HG03103 (cell line): ENCODE data around the gene ITGB5.

Experiments
- ATAC-seq: cut with Tn5 transposase; IDR thresholded peaks from one replicate; pipeline ENCODE4 v1.9.1; 2021; ENCODE audit warnings: low read depth; ENCODE audit not compliant: unreplicated experiment

The ITGB5 gene

DNA sequence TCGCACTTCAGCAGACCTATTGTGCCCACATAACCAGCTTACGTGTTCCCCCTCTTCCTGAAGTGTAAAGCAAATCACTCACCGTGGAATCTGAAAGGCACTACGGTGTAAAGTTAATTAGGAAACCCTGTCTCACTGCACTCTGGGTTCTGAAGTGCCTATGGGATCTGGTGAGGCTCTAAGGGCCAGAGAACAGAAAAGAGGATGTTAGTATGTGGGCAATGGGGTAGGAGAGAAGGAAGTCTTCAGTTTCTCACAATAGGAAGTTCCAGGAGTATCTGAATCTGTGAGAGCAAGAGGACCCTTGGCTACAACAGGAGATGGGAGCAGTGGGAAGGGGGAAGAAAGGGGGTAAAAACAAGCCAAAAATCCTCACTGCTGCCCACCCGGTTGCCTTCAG, 71.4 kb downstream of the ITGB5 start:
- no peak for ATAC-seq

DNA sequence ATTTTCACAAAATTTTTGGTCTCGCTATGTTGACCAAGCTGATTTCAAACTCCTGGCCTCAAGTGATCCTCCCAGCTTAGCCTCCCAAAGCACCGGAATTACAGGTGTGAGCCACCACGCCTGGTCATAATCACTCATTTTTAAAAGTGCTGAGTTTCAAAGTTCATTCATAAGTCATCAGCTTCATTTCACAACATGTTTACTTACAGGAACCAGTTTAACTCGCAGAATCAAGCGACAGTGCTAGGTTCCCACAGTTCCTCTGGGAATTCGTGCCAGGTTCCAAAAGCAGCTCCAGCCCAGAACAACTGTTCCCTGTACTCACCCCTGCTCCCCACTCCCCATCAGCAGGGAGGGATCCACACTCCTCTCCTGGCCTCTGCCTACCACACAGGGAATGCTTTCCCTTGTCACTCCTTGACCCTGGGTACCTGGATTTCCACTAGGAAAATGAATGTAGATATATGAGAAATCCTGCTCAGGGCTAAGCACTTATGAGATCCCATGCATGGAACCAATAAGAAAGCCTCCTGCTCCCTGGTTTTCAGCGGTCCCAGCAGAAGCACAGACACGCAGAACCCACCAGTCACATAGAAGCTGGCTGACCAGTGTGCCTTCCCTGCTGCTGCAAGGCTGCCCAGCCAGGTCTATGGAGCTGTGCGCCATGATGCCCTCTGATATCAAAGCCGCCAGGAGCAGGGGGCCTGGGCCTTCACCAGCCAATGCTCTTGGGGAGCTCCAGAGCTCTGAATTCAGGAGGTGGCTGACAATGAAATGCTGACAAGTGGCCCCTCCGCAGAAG, 72.3 kb downstream of the ITGB5 start:
- ATAC-seq = no peak

DNA sequence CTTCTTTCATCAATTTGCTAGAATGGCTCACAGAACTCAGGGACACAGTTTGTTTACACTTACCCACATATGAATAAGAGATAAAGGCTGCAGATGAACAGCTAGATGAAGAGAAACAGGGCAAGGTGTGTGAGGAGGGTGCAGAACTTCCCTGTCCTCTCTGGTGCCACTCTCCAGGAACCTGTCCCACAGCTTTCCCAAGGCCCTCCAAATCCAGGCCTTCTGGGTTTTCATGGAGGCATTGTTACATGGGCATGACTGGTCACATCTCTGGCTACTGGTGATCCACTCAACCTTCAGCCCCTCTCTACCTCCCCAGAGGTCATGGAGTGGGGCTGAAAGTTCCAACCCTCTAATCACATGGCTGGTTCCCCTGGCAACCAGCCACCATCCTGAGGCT, 73.6 kb downstream of the ITGB5 start:
- ATAC-seq = no peak

GRCh38 chr3:124812291-124813265, 74.6 kb downstream of the ITGB5 start:
- no peak for ATAC-seq

- no peak for ATAC-seq
Observed at GRCh38 chr3:124811436-124811835, 75.7 kb downstream of the ITGB5 start.

DNA sequence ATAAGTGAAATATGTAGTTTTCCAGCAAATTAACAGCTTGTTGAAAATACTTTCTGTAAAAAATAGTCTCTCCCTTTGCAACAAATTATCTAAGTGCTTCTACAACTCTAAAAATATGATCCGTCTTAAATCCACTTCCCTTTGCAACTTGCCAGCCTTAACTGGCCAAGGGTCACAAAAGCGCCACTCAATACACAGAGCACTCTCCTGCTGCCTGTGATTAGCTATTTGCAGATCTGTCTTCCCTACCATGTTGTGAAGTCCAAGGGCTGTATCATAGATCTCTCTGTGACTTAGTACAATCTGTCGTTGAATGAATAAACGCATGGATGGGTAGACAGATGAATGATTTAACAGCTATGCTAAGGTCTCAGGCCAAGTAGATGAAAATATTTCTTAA, 76.2 kb downstream of the ITGB5 start:
- ATAC-seq = no peak

GRCh38 chr3:124809039-124809438, 78.1 kb downstream of the ITGB5 start:
- no peak for ATAC-seq

DNA sequence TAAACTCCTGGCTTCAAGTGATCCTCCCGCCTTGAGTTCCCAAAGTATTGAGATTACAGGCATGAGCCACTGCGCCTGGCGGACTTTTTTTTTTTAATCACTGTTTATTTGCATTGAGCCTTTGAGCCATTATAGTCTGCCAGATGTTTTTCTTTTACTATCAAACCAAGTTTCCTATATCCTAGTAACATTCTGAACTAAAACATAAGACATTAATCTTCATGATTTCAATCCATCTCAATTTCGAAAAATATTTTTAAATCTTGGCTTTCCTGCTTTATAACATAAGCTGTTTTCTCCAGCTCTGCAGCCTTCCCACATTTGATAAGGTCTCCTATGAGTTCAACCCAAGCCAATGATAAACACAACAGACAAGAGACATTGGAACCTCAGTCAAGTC, 81.5 kb downstream of the ITGB5 start:
- ATAC-seq = no peak

GRCh38 chr3:124804875-124805274, 82.3 kb downstream of the ITGB5 start:
- no peak for ATAC-seq

- no peak for ATAC-seq
Observed at GRCh38 chr3:124802702-124803101, 84.5 kb downstream of the ITGB5 start.

DNA sequence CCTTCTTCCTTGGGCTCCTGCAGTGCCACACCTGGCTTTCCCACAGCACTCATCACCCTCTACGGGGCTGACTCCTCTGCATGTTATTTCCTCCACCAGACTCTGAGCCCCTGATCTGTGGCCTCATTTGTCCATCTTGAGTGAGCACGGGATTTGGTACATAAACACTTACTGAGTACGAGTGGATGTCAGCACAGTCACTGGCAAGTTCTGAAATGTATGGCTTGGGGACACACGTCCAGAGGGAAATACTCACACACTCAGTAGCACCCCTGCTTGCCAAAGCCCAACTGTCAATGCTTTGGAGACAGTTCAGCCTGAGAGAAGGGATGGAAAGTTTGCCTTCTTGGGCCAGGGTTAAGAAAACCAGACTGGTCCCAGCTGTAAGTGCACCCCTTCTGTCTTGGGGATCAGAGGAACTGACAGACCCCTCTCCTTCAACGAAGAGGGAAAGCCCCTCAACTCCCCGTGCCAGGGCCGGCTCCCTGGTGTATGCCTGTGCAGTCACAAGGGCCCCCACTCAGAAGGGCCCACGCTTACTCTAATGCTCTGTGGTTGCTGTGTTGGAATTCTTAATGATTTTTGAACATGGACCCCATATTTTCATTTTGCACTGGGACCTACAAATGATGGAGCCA, 85.0 kb downstream of the ITGB5 start:
- no peak for ATAC-seq

- no peak for ATAC-seq
Observed at GRCh38 chr3:124800511-124801258, 86.5 kb downstream of the ITGB5 start.

- ATAC-seq = no peak
Observed at GRCh38 chr3:124800076-124800475, 87.1 kb downstream of the ITGB5 start.

GRCh38 chr3:124799676-124800075, 87.5 kb downstream of the ITGB5 start:
- no peak for ATAC-seq

GRCh38 chr3:124797426-124797945, 89.7 kb downstream of the ITGB5 start:
- ATAC-seq = no peak

- ATAC-seq = no peak
Observed at GRCh38 chr3:124796477-124796876, 90.7 kb downstream of the ITGB5 start.

GRCh38 chr3:124793054-124793739, 94.0 kb downstream of the ITGB5 start:
- ATAC-seq = no peak

GRCh38 chr3:124792341-124793040, 94.7 kb downstream of the ITGB5 start:
- no peak for ATAC-seq

DNA sequence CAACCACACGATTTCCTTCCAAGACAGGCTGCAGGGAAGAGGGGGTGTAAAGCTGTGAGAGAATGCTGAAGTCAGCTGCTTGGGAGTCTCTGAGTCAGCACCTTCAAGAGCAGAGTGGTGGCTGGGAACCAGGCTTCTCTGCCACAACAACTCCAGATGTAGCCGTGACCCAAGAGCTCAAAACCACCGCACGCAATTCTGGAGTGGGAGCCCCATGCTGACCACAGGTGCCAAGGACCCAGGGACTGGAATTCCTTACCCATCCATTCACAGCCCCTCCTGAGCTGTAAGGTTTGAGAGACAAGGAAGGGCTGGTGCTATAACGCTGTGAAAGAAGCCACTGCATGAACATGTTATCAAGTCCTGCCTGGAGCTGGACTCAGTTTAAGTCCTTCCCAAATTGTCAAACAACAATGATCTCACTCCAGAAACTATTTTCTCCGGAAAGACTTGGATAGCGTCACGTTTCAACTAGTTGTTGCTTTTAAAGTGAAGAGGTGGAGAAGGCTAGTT, 95.5 kb downstream of the ITGB5 start:
- no peak for ATAC-seq
